HEK293T (cell line): ENCODE measurements around the gene PDE4DIP.
"Not testable (repeated sequence)": the region's sequence is repeated elsewhere in the genome, so short reads cannot be mapped to it uniquely, and the experiment has no call there.

ENCODE experiments used
- ELF4 ChIP-seq: fragments of 450-650 bp; IDR thresholded peaks from 2 replicates; pipeline ENCODE4 v1.6.1; 2017; ENCODE audit warnings: antibody characterized with exemption
- FOXA1 ChIP-seq: fragments of 450-650 bp; IDR thresholded peaks from 2 replicates; pipeline ENCODE4 v1.6.1; 2016; ENCODE audit warnings: mild to moderate bottlenecking
- SP1 ChIP-seq: fragments of 450-650 bp; IDR thresholded peaks from 2 replicates; pipeline ENCODE4 v1.6.1; 2017

GRCh38 chr1:148927645-148928044 lies 83.4 kb downstream of the PDE4DIP start:
- not testable (repeated sequence) for TF ChIP-seq SP1, ELF4, FOXA1
